NT2/D1 (cell line): ENCODE measurements around the gene NAA38.

Experiments
- SUZ12 ChIP-seq: IDR thresholded peaks from 2 replicates; pipeline ENCODE4 v1.6.1; 2011; ENCODE audit not compliant: insufficient read length, insufficient read depth; ENCODE audit errors: extremely low read depth
- YY1 ChIP-seq: IDR thresholded peaks from 2 replicates; pipeline ENCODE4 v1.6.1; 2011; ENCODE audit not compliant: insufficient read length, insufficient read depth
- ZNF274 ChIP-seq: IDR thresholded peaks from 2 replicates; pipeline ENCODE4 v1.6.1; 2011; ENCODE audit warnings: mild to moderate bottlenecking, low read depth, low read length

DNA sequence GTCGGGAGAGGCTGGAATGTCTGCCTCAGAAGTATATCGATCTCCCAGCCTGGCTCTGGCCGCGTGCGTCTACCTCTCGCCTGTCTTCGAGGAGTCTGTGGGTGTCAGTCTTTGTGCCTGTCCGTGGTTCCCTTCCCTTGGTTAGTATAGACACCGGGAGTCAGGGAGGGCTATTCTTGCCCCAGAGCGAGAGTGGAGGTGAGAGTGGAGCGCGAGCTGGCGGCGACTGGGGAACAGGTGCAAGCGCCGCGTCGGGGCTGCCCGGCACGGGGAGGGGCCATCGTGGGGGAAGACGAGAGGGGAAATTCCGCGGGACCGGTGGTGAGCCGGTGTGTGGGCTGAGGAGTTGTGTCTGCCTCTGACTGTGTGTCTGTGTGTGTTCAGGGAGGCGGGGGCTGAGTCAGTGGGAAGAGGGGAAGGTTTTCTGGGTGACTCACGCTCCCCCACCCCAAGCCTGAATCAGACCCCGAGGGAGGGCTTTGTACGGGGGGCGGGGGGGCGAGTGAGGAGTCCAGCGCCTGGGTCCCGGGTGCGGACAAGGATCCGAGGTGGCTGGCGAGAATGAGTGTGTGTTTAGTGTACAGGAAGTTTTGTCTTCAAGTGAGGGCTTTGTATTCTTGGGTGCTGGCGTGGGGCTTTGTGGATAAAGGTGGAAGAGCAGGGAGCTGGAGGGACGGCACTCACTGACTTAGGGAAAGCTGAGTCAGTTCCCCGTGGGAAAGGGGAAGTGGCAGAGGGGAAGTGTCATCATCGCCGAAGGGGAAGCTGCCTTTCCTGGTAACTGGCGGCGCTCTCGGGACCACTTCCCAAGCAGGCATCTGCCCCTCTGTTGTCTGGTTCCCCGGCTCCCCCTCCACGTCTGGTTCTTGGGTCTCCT lies 14.7 kb downstream of the NAA38 start:
- TF ChIP-seq ZNF274 (no peak), YY1 (no peak), SUZ12 (no peak)
